NK-92 (cell line): ENCODE data around the gene AP1M1.
"Not testable (repeated sequence)": the region's sequence is repeated elsewhere in the genome, so short reads cannot be mapped to it uniquely, and the experiment has no call there.

Experiments used
- DNase-seq: peaks from one replicate; lab custom pipeline; 2025; ENCODE audit not compliant: unreplicated experiment; lab: John Stamatoyannopoulos, UW

AP1M1 gene

GRCh38 chr19:16197622-16198369 is at the start of gene AP1M1:
Gene AP1M1, plus strand, starts transcription at chr19:16197911. Its CDS starts 116 bp downstream, at chr19:16198027.
- peak; percentile 92 for DNase-seq

- no peak for DNase-seq
Measured at GRCh38 chr19:16148443-16149229, 49.1 kb upstream of the AP1M1 start.

GRCh38 chr19:16153582-16154336 is 44.0 kb upstream of the AP1M1 start:
- no peak for DNase-seq

DNA sequence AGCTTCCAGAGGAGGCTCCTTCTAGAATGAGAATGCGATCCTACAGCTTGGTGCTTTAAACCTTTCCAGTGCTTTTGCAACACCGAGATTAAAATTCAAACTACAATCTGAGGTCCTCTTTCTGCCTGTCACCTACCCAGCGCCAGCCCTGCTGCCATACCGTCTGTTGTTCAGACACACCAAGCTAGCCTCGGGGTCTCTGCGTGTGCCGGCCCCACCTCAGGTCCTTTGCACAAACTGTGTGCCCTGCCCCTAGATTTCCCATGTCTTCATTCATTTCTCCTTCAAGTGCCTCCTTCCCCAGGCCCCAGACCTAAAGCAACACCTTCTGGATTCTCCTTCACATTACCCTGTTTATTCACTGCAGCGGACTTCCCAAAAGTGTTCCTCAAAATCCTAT is 43.2 kb upstream of the AP1M1 start:
- no peak for DNase-seq

GRCh38 chr19:16155128-16155527 is 42.6 kb upstream of the AP1M1 start:
- DNase-seq: no peak

DNA sequence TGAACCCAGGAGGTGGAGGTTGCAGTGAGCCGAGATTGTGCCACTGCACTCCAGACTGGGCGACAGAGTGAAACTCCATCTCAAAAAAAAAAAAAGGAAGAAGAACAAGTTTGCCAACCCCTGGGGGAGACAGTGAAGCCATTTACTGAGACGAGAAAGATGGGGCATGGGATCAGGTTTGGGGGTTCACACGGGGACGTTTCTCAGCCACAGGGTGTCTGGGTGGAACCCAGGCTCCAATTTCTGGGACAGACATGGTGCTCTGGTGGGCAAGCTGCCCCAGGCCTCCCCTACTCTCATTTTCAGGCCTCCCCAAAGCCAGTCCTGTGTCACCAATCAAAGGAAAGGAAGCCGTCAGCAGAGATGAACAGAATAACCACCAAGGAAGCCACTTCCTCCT is 40.8 kb upstream of the AP1M1 start:
- no peak for DNase-seq

- no peak for DNase-seq
Measured at GRCh38 chr19:16157601-16158000, 40.1 kb upstream of the AP1M1 start.

- no peak for DNase-seq
Measured at GRCh38 chr19:16159655-16160054, 38.1 kb upstream of the AP1M1 start.

DNA sequence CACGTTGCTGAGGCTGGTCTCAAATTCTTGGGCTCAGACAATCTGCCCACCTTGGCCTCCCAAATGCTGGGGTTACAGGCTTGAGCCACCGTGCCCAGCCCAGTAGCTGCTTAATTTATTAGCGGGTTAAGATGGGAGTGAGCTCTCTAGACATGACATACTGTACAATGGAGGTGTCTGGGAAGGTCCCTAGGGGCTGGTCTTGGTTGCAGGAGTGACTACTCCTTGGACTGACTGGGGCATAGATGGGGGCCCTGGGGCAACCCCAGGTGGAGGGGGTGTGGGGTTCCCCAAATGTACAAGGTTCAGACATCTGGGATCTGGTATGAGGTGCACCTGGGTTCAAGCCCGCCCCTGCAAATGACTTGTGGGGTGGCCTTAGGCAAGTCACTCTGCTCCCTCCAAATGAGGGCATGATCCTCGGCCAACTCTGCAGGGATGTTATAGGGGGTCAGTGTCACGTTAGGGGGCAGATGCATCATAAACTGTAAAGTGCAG is 37.2 kb upstream of the AP1M1 start:
- DNase-seq: no peak

DNA sequence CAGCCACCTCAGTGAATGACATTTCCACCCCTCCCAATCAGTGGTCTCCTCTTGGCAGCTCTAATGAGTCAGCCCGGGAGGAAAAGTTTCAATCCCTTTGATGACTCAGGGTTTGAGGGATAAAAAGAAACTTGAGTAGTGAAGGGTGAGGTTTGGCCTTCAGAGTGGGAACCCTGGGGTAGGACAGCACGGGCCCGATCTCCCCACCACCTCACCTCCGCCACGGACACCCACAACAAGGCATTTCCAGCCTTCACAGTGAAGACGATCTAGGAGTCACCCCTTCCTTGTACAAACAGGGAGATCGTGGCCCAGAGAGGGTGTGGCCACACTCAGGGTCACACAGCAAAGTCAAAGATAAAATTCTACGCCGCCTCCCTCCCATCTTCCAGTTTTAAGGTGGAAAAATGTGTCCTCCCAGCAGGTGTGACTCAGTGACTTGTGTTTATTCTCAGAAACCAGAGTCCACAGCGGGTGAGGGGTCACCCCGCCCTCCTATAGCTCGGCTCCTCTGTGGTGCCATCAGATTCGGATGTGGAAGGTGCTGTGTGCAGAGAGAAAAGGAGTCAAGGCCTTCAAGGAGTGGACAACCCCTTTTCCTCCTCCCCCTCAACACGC is 36.7 kb upstream of the AP1M1 start:
- DNase-seq: no peak

DNA sequence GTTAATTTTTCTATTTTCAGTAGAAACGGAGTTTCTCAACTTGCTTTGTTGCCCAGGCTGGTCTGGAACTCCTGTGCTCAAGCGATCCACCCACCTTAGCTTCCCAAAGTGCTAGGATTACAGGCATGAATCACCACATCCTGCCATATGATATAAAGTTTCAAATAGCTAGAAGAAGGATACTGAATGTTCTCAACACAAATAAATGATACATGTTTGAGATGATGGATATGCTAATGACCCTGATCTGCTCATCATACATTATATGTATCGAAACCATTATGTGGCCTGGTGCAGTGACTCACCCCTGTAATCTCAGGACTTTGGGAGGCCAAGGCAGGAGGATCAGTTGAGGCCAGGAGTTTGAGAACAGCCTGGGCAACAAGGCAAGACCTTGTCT is 35.9 kb upstream of the AP1M1 start:
- no peak for DNase-seq

GRCh38 chr19:16164222-16164890 is 33.4 kb upstream of the AP1M1 start:
- no peak for DNase-seq

- DNase-seq: no peak
Measured at GRCh38 chr19:16166417-16166816, 31.3 kb upstream of the AP1M1 start.

DNA sequence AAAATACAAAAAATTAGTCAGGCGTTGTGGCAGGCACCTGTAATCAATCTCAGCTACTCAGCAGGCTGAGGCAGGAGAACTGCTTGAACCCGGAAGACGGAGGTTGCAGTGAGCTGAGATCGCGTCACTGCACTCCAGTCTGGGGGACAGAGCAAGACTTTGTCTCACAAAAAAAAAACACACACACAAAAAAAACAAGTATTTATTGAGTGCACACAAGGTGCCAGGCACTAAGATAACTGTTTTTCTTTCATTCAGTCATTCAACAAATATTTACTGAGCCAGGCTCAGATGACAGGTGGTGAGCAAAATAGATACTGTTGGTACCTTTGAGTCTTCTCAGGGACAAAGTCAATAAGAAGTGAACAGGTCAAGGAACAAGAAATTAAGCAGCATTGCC is 30.7 kb upstream of the AP1M1 start:
- DNase-seq: no peak

GRCh38 chr19:16168465-16169081 is 29.1 kb upstream of the AP1M1 start:
- DNase-seq: no peak

DNA sequence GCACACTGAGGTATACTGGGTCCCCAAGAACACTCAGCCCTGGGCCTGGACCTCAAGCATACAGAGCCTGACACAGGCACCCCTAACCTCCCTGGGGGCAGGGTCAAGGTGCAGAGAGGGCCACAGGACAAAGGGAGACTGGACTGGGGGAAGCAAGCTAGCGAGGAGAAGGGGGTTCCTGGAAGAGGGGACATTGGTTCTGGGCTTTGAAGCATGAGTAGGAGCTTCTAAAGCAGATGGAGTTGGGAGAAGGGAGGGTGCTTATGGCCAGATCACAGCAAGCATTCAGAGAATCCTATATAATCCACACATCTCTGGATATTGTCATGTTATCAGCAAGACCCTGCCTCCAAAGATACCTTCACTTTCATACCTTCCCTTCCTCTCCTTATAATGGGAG is 27.6 kb upstream of the AP1M1 start:
- no peak for DNase-seq

- no peak for DNase-seq
Measured at GRCh38 chr19:16175954-16176353, 21.8 kb upstream of the AP1M1 start.

DNA sequence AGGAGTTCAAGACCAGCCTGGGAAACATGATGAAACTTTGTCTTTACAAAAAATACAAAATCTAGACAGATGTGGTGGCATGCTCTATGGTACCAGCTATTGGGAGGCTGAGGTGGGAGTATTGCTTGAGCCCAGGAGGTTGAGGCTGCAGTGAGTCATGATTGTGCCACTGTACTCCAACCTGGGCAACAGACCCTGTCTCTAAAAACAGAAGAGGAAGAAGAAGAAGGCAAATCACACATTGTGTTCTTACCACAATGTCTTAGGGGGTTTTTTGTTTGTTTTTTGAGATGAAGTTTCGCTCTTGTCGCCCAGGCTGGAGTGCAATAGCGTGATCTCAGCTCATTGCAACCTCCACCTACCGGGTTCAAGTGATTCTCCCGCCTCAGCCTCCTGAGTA is 18.8 kb upstream of the AP1M1 start:
- DNase-seq: not testable (repeated sequence)

DNA sequence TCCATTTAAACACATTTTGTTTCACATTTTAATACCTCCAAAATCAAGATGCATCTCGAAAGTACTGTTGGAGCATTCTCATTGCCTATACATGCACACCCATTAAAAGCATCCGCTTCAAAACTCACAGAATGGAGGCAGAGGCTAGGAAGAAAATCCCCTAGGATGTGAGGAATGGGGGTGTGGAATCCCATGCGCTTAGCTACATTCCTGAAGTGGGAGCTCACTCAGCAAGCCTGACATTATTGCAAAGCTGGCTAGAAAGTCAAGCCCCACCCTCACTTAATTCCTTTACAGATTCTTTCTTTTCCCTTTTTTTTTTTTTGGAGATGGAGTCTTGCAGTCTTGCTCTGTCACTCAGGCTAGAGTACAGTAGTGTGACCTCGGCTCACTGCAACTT is 17.1 kb upstream of the AP1M1 start:
- DNase-seq: no peak

DNA sequence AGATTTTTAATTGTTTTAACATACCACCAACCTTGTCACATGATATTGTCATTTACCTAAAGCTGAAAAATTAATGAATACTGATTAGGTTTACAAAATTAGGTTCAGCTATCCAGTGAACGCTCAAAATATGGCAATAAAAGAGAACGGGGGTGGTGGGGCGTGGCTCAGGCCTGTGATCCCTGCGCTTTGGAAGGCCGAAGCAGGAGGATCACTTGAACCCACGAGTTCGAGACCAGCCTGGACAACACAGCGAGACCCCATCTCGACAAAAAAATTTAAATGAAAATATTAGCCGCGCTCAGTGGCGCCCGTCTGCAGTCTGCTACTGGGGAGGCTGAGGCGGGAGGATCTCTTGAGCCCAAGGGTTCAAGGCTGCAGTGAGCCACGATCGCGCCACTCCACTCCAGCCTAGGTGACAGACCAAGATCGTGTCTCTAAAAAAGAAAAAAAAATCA is 13.0 kb upstream of the AP1M1 start:
- no peak for DNase-seq
